B cell (primary cell): ENCODE data around the gene VENTX. TPM values are rescaled to one million over a fixed set of nuclear protein-coding genes. Genes with fewer than 3 reads are reported as not detected.

ENCODE experiments used
- ATAC-seq: fragments of 200-7000 bp; cut with Tn5 transposase; one replicate; pipeline ENCODE4 v1.10.0; 2021; ENCODE audit warnings: low read depth, mild to moderate bottlenecking, moderate number of reproducible peaks, moderate library complexity
- CTCF ChIA-PET: fragments of 350-600 bp; sonication (Branson Sonifier 250); formaldehyde crosslinking; loops from one replicate; lab custom pipeline; 2021; ENCODE audit warnings: antibody characterized with exemption, inconsistent platforms; lab: Charles Lee
- POLR2A ChIA-PET: fragments of 350-600 bp; sonication (Branson Sonifier 250); formaldehyde crosslinking; loops from one replicate; lab custom pipeline; 2021; ENCODE audit warnings: antibody characterized with exemption; lab: Charles Lee
- DNase-seq: peaks from one replicate; pipeline ENCODE4 v3.0.0; 2013
- H2AFZ ChIP-seq: 2 replicates; pipeline ENCODE4 v1.6.1; 2012; ENCODE audit warnings: mild to moderate bottlenecking, low read depth, low read length; ENCODE audit not compliant: insufficient read depth, poor library complexity, severe bottlenecking
- H3K27ac ChIP-seq, 2 donors: 1 replicate in 1 of 2; 2 replicates in 1 of 2; pipeline ENCODE4 v1.5.1; 2012 to 2013; ENCODE audit warnings: low read length in 2 of 2, mild to moderate bottlenecking in 2 of 2, moderate library complexity in 1 of 2
- H3K27me3 ChIP-seq, 4 experiments: fragments of 200-600 bp in 1 of 4; sonication (generic) in 1 of 4; replicated peaks in 1 of 4; 1 replicate in 2 of 4; 2 replicates in 2 of 4; pipeline versions ENCODE4 v1.6.1 to v1.7.0; 2013 to 2016; ENCODE audit warnings: low read length in 3 of 4, mild to moderate bottlenecking in 2 of 4, mixed read lengths in 1 of 4, moderate library complexity in 1 of 4; ENCODE audit not compliant: insufficient read depth in 4 of 4, control insufficient read depth in 3 of 4; ENCODE audit errors: control extremely low read depth in 1 of 4
- H3K36me3 ChIP-seq, 2 experiments: replicated peaks in 1 of 2; 1 replicate in 1 of 2; 2 replicates in 1 of 2; pipeline versions ENCODE4 v1.6.1 to v1.7.1; 2013; ENCODE audit warnings: low read length in 1 of 2; ENCODE audit not compliant: insufficient read depth in 2 of 2, control insufficient read depth in 1 of 2; ENCODE audit errors: control extremely low read depth in 1 of 2, extremely low read depth in 1 of 2
- H3K4me1 ChIP-seq, 2 donors: fragments of 200-600 bp in 1 of 2; sonication (generic) in 1 of 2; 1 replicate in 1 of 2; 2 replicates in 1 of 2; pipeline versions ENCODE4 v1.5.1 to v1.6.1; 2013 to 2017; ENCODE audit warnings: low read length in 2 of 2; ENCODE audit not compliant: control insufficient read depth in 2 of 2, insufficient read depth in 2 of 2
- H3K4me2 ChIP-seq: replicated peaks from 2 replicates; pipeline ENCODE3; 2012; ENCODE audit warnings: mild to moderate bottlenecking, low read depth, low read length; ENCODE audit not compliant: poor library complexity, severe bottlenecking
- H3K4me3 ChIP-seq, 5 experiments: fragments of 200-600 bp in 1 of 5; sonication (generic) in 1 of 5; 1 replicate in 3 of 5; 2 replicates in 2 of 5; pipeline versions ENCODE4 v1.5.1 to v1.7.0; 2011 to 2016; ENCODE audit warnings: low read length in 4 of 5, mild to moderate bottlenecking in 4 of 5, low read depth in 2 of 5, control low read depth in 1 of 5, moderate library complexity in 1 of 5; ENCODE audit not compliant: insufficient read depth in 1 of 5; ENCODE audit errors: control extremely low read depth in 1 of 5, extremely low read depth in 1 of 5
- H3K79me2 ChIP-seq: fragments of 200-600 bp; sonication (generic); one replicate; pipeline ENCODE4 v1.6.0; 2016; ENCODE audit warnings: low read length; ENCODE audit not compliant: control insufficient read depth, insufficient read depth
- H3K9ac ChIP-seq: fragments of 200-600 bp; sonication (generic); 2 replicates; pipeline ENCODE4 v1.6.1; 2017; ENCODE audit warnings: mild to moderate bottlenecking, low read length, moderate library complexity
- H3K9me3 ChIP-seq, 3 donors: one replicate each; pipeline versions ENCODE4 v1.6.1 to v1.7.1; 2013; ENCODE audit warnings: low read length in 2 of 3; ENCODE audit not compliant: control insufficient read depth in 2 of 3, insufficient read depth in 1 of 3; ENCODE audit errors: control extremely low read depth in 1 of 3
- H4K20me1 ChIP-seq: 2 replicates; pipeline ENCODE4 v1.6.0; 2012; ENCODE audit warnings: mild to moderate bottlenecking, low read length; ENCODE audit not compliant: insufficient read depth, control insufficient read depth, poor library complexity, severe bottlenecking
- H3K27ac Mint-ChIP-seq: one replicate; pipeline ENCODE4 v1.8.0; 2021; ENCODE audit warnings: mixed read lengths
- H3K27me3 Mint-ChIP-seq: one replicate; pipeline ENCODE4 v1.8.0; 2021; ENCODE audit warnings: mixed read lengths
- H3K4me1 Mint-ChIP-seq: one replicate; pipeline ENCODE4 v1.8.0; 2021; ENCODE audit warnings: mixed read lengths
- H3K4me3 Mint-ChIP-seq: one replicate; pipeline ENCODE4 v1.8.0; 2021; ENCODE audit warnings: mixed read lengths
- H3K9me3 Mint-ChIP-seq: one replicate; pipeline ENCODE4 v1.8.0; 2022; ENCODE audit warnings: mixed read lengths; ENCODE audit not compliant: insufficient read depth
- EZH2 ChIP-seq: IDR thresholded peaks from 2 replicates; pipeline ENCODE4 v1.6.1; 2012; ENCODE audit warnings: borderline replicate concordance, low read depth, mild to moderate bottlenecking, moderate library complexity, low read length; ENCODE audit not compliant: insufficient read depth, poor library complexity, severe bottlenecking
- WGBS: methylation state at CpG from one replicate; pipeline ENCODE4 v1.1.5; 2013; ENCODE audit warnings: missing lambda C conversion rate; ENCODE audit not compliant: insufficient coverage; 5-methylcytosine and 5-hydroxymethylcytosine counted together
- intact Hi-C: fragments of 100-400 bp; cut with micrococcal nuclease; formaldehyde crosslinking; loops from one replicate; pipeline ENCODE4 v1.10.0; 2022
- polyA plus RNA-seq: library from polyadenylated mRNA; depleted of rRNA; stranded (reverse); fragments of >200 nt; gene quantifications from 2 replicates; pipeline ENCODE4 v1.2.3, GENCODE V29; 2012
- total RNA-seq, 2 donors: library from RNA; stranded (reverse); fragments of 120-200 nt in 1 of 2; gene quantifications; 1 replicate in 1 of 2; 2 replicates in 1 of 2; pipeline versions ENCODE4 v1.2.3 to v1.2.4, GENCODE V29; 2013 to 2022
- TF ChIP-seq, protein P1 (sequence below): fragments of 200-600 bp; IDR thresholded peaks from one replicate; pipeline ENCODE4 v1.8.0; 2022; ENCODE audit warnings: antibody characterized with exemption, mild to moderate bottlenecking

VENTX gene
- total and polyA plus RNA-seq, 2 donors (not counting 1 experiment from before 2014, with no cell fraction given), result 0.82 TPM; not detected in 1

DNA sequence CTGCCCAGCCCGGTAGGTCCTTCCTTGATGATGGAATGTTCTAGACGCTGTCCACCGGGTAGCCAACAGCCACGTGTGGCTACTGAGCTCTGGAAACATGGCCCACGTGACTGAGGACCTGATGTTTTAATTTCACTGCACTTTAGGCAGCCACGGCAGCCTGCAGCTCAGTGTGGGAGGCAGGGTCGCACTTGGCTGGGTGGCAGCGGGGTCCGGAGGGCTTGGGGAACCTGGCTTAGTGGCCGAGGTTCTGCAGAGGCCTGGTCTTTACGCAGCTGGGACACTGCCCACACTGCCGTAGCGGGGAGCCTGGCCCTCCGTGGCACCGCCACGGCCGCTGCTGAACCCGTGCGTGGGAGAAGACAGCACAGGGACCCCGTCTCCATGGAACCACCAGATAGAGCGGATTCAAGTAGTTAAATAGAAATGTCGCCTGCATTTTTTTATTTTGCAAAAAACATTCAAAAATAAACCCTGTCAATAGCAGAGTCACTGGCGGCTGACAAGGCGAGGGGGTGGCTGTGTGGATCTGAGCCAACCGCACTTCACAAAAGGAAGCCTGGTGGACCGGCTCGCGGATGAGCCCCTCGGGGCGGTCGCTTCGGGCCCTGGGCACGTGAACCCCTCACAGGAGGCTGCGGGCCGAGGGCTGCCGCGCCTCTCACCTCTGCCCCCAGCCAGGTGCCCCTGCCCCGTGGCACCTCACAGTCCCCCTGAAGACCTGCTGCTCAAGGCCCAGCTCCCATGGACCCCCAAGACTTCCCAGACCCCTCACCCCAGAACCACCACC is 33.2 kb upstream of the VENTX start:
- no peaks in the 10 kb centered on the region for H4K20me1 ChIP-seq
- H3K9me3 Mint-ChIP-seq, result no peaks in the 10 kb centered on the region
- WGBS, result 90% methylated on average over 37 of the region's 38 CpGs

DNA sequence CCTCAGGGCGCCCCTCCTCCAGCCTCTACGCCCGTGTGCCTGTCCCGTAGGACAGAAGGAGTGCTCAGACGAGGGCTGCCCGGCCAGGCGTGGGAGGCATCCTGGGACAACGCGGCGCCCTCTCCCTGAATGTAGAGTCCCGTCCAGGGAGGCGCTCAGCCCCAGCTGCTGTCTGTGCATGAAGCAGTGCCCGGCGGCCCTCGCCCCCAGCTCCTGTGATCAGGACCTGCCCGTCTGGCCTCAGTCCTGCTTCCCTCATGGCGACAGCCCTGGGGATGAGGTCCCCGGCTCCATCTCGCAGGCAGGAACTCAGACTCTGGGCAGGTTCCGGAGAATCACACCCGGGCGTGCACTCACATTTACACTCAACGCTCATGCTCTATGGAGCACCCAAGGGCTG is 32.5 kb upstream of the VENTX start:
- no peak overlapping the region for H3K27ac ChIP-seq
- Mint-ChIP-seq H3K27me3 (no peaks in the 10 kb centered on the region), H3K4me1 (no peaks in the 10 kb centered on the region), H3K9me3 (no peaks in the 10 kb centered on the region), H3K4me3 (no peak overlapping the region), H3K27ac (no peak overlapping the region)
- H2AFZ ChIP-seq, result no peak overlapping the region
- DNase-seq, result no peak
- H3K4me1 ChIP-seq, result no peaks in the 10 kb centered on the region
- ATAC-seq, result no peak
- no peaks in the 10 kb centered on the region for H4K20me1 ChIP-seq
- H3K79me2 ChIP-seq, result no peaks in the 10 kb centered on the region
- peaks cover 0 to 3% (median 0%) of the 10 kb centered on the region in 3 donors for H3K9me3 ChIP-seq
- no peaks in the 10 kb centered on the region for H3K36me3 ChIP-seq
- H3K4me2 ChIP-seq, result no peak overlapping the region
- H3K9ac ChIP-seq, result no peak overlapping the region
- intact Hi-C loops, result no loop called here
- H3K4me3 ChIP-seq, result no peak overlapping the region
- H3K27me3 ChIP-seq, result no peaks in the 10 kb centered on the region
- ChIA-PET CTCF (no interaction called here), POLR2A (no interaction called here)
- TF ChIP-seq, protein P1, sequence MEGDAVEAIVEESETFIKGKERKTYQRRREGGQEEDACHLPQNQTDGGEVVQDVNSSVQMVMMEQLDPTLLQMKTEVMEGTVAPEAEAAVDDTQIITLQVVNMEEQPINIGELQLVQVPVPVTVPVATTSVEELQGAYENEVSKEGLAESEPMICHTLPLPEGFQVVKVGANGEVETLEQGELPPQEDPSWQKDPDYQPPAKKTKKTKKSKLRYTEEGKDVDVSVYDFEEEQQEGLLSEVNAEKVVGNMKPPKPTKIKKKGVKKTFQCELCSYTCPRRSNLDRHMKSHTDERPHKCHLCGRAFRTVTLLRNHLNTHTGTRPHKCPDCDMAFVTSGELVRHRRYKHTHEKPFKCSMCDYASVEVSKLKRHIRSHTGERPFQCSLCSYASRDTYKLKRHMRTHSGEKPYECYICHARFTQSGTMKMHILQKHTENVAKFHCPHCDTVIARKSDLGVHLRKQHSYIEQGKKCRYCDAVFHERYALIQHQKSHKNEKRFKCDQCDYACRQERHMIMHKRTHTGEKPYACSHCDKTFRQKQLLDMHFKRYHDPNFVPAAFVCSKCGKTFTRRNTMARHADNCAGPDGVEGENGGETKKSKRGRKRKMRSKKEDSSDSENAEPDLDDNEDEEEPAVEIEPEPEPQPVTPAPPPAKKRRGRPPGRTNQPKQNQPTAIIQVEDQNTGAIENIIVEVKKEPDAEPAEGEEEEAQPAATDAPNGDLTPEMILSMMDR, result no peak
- no peak for TF ChIP-seq EZH2
- 88% methylated on average over 22 of the region's 23 CpGs for WGBS

More for the DNA sequence above, 33.2 kb upstream of the VENTX start:
- Mint-ChIP-seq H3K4me3 (no peak overlapping the region), H3K27ac (no peak overlapping the region), H3K4me1 (no peaks in the 10 kb centered on the region), H3K27me3 (no peaks in the 10 kb centered on the region)
- H3K27me3 ChIP-seq, result no peaks in the 10 kb centered on the region
- no peak overlapping the region for H3K9ac ChIP-seq
- ATAC-seq (no peak), DNase-seq (no peak)
- CTCF ChIA-PET, result no interaction called here
- H3K79me2 ChIP-seq, result no peaks in the 10 kb centered on the region
- H3K4me2 ChIP-seq, result no peak overlapping the region
- POLR2A ChIA-PET, result no interaction called here
- no peaks in the 10 kb centered on the region for H3K4me1 ChIP-seq
- no peaks in the 10 kb centered on the region for H3K36me3 ChIP-seq
- no peak overlapping the region for H2AFZ ChIP-seq
- H3K4me3 ChIP-seq, result no peak overlapping the region
- intact Hi-C loops, result no loop called here
- peaks cover 0 to 3% (median 0%) of the 10 kb centered on the region in 3 donors for H3K9me3 ChIP-seq
- H3K27ac ChIP-seq, result no peak overlapping the region
- TF ChIP-seq, protein P1, result no peak
- TF ChIP-seq EZH2, result no peak
